ENCODE measurements around the gene RAB6B. TPM values are rescaled to one million over a fixed set of nuclear protein-coding genes. Genes with fewer than 3 reads are reported as not detected.

The RAB6B gene
- total RNA-seq, 2 donors from 2014 or later: 2.2 to 3.0 TPM

DNA sequence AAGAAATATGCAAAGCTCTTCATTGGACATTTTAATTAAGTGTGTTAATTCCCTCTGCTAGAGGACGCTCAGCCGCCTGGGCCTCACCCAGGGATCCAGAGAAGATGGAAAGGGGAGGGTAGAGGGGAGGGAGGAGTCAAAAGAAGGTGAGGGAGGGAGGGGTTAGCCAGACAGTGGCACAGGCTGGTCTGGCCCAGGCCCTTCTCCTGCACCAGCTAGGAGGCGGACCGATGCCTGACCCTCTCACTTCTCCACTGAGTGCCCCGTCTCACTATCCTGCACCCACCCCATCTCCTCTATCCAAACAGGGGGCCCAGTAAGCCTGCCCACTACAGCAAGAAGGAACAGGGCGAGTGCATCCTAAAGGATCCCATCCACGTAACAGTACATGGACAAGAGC, 22.9 kb downstream of the RAB6B start:
- DNase-seq: no peak
- H3K27me3 Mint-ChIP-seq (ENCODE audit: insufficient read depth): no peaks in the 10 kb centered on the region
- H3K4me3 Mint-ChIP-seq: no peak overlapping the region
- H3K27ac Mint-ChIP-seq: no peak overlapping the region
- Histone ChIP-seq H3K4me1 (ENCODE audit: control insufficient read depth, insufficient read depth, low read length) (no peaks in the 10 kb centered on the region), H3K36me3 (ENCODE audit: control insufficient read depth, insufficient read depth, low read length) (no peaks in the 10 kb centered on the region), H3K9me3 (ENCODE audit: control insufficient read depth, low read length) (no peaks in the 10 kb centered on the region), H3K9ac (ENCODE audit: extremely low read depth, low read length, poor library complexity, severe bottlenecking) (no peak overlapping the region), H3K27ac (ENCODE audit: low read depth, low read length) (no peak overlapping the region), H3K27me3 (ENCODE audit: control insufficient read depth, insufficient read depth, low read length, poor library complexity, severe bottlenecking) (no peaks in the 10 kb centered on the region), H3K4me3 (ENCODE audit: low read length) (no peak overlapping the region)
- H3K4me1 Mint-ChIP-seq: no peaks in the 10 kb centered on the region
- no peaks in the 10 kb centered on the region for H3K9me3 Mint-ChIP-seq
- WGBS, 2 experiments (ENCODE audit: insufficient coverage in 1 of 2, insufficient read length in 1 of 2): 92% methylated on average over 7 of the region's 7 CpGs; no CpG with 5 or more reads in 1 of the 2 experiments
- H3K36me3 Mint-ChIP-seq (ENCODE audit: low read depth): no peaks in the 10 kb centered on the region
- TF ChIP-seq, protein P1, sequence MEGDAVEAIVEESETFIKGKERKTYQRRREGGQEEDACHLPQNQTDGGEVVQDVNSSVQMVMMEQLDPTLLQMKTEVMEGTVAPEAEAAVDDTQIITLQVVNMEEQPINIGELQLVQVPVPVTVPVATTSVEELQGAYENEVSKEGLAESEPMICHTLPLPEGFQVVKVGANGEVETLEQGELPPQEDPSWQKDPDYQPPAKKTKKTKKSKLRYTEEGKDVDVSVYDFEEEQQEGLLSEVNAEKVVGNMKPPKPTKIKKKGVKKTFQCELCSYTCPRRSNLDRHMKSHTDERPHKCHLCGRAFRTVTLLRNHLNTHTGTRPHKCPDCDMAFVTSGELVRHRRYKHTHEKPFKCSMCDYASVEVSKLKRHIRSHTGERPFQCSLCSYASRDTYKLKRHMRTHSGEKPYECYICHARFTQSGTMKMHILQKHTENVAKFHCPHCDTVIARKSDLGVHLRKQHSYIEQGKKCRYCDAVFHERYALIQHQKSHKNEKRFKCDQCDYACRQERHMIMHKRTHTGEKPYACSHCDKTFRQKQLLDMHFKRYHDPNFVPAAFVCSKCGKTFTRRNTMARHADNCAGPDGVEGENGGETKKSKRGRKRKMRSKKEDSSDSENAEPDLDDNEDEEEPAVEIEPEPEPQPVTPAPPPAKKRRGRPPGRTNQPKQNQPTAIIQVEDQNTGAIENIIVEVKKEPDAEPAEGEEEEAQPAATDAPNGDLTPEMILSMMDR (conservative IDR thresholded peaks at IDR 0.05): no peak

DNA sequence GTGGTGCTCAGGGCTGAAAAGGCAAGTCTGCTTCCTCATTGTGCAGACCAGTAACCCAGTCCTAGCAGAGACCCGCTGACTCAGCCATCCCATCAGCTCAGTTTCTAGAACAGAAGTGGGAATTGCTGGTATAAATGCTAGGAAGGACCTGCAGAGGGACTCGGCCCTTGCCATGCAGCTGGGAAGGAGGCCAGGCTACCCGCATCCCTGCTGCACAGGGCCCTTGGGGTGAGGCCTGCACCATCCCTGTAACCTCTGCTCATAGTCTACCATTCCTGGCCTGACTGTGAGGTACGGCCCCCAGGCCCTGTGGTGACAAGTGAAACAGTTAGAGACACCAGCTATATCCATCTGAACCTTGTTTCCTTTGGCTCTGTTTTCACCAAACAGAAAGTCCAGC, 23.5 kb downstream of the RAB6B start:
- no peaks in the 10 kb centered on the region for H3K36me3 Mint-ChIP-seq (ENCODE audit: low read depth)
- no peaks in the 10 kb centered on the region for H3K4me1 ChIP-seq (ENCODE audit: control insufficient read depth, insufficient read depth, low read length)
- H3K9me3 ChIP-seq (ENCODE audit: control insufficient read depth, low read length): no peaks in the 10 kb centered on the region
- no peaks in the 10 kb centered on the region for H3K27me3 ChIP-seq (ENCODE audit: control insufficient read depth, insufficient read depth, low read length, poor library complexity, severe bottlenecking)
- no peak overlapping the region for H3K4me3 Mint-ChIP-seq
- no peaks in the 10 kb centered on the region for H3K27me3 Mint-ChIP-seq (ENCODE audit: insufficient read depth)
- 90 to 100% methylated on average over 1 to 4 of the region's 4 CpGs for WGBS, 2 experiments (ENCODE audit: insufficient coverage in 1 of 2, insufficient read length in 1 of 2)
- DNase-seq: no peak
- no peaks in the 10 kb centered on the region for H3K36me3 ChIP-seq (ENCODE audit: control insufficient read depth, insufficient read depth, low read length)
- no peaks in the 10 kb centered on the region for H3K9me3 Mint-ChIP-seq
- H3K4me1 Mint-ChIP-seq: no peaks in the 10 kb centered on the region
- TF ChIP-seq, protein P1 (conservative IDR thresholded peaks at IDR 0.05): no peak
- no peak overlapping the region for H3K27ac ChIP-seq (ENCODE audit: low read depth, low read length)
- H3K4me3 ChIP-seq (ENCODE audit: low read length): no peak overlapping the region
- no peak overlapping the region for H3K9ac ChIP-seq (ENCODE audit: extremely low read depth, low read length, poor library complexity, severe bottlenecking)
- H3K27ac Mint-ChIP-seq: no peak overlapping the region

DNA sequence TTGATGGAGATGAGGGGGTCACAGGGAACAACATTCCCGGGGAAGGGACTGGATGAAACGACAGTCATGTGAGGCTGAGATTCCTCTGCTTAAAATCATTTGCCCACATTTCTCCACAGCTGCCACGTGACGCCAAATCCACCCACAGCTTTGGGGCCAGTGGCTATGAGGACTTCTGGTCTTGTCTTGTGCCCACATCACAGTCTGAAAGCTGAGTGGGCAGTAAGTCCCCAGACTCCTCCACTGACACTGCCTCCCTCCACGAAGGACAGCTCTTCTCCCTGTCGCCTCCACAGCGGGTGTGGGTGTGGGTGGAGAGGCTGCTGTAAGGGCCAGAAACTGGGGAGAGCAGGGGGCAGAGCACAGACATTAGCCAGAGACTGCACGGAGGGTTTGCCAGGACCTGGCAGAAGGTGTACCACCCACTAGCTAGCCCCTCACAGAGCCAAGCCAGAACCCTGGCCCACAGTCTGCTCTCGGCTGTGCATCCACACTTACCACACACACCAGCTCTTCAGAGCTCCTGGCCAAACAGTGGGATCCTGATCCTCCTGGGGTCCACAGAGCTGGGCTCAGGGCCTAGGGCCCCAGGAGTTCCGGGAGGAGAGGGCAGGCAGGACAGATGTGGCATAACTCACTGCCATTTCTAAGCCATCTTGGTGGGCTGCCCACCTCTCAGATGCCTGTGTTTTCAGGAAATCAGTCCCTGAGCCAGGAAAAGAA, 24.2 kb downstream of the RAB6B start:
- Mint-ChIP-seq H3K4me1 (no peaks in the 10 kb centered on the region), H3K27me3 (ENCODE audit: insufficient read depth) (no peaks in the 10 kb centered on the region), H3K27ac (no peak overlapping the region), H3K36me3 (ENCODE audit: low read depth) (no peaks in the 10 kb centered on the region), H3K9me3 (no peaks in the 10 kb centered on the region), H3K4me3 (no peak overlapping the region)
- no peaks in the 10 kb centered on the region for H3K27me3 ChIP-seq (ENCODE audit: control insufficient read depth, insufficient read depth, low read length, poor library complexity, severe bottlenecking)
- no peaks in the 10 kb centered on the region for H3K9me3 ChIP-seq (ENCODE audit: control insufficient read depth, low read length)
- TF ChIP-seq, protein P1 (conservative IDR thresholded peaks at IDR 0.05): no peak
- 90 to 96% methylated on average over 8 to 10 of the region's 10 CpGs for WGBS, 2 experiments (ENCODE audit: insufficient coverage in 1 of 2, insufficient read length in 1 of 2)
- no peaks in the 10 kb centered on the region for H3K4me1 ChIP-seq (ENCODE audit: control insufficient read depth, insufficient read depth, low read length)
- no peak overlapping the region for H3K9ac ChIP-seq (ENCODE audit: extremely low read depth, low read length, poor library complexity, severe bottlenecking)
- H3K27ac ChIP-seq (ENCODE audit: low read depth, low read length): no peak overlapping the region
- H3K4me3 ChIP-seq (ENCODE audit: low read length): no peak overlapping the region
- no peak for DNase-seq
- no peaks in the 10 kb centered on the region for H3K36me3 ChIP-seq (ENCODE audit: control insufficient read depth, insufficient read depth, low read length)

Measured in endodermal cell (in vitro differentiated cells).